Neural cell (in vitro differentiated cells): ENCODE results near the gene PTPRG. TPM values are rescaled to one million over a fixed set of nuclear protein-coding genes. Genes with fewer than 3 reads are reported as not detected.

ENCODE experiments used
- H2AFZ ChIP-seq: fragments of 200-600, 300-800 bp; sonication (generic), shearing (Covaris generic); 2 replicates; pipeline ENCODE4 v1.6.0; 2014; ENCODE audit warnings: low read depth, mild to moderate bottlenecking, antibody characterized with exemption, low read length, moderate library complexity
- H3F3A ChIP-seq: fragments of 200-600 bp; shearing (Covaris generic); 2 replicates; pipeline ENCODE4 v1.6.1; 2016; ENCODE audit warnings: mild to moderate bottlenecking, moderate library complexity, mixed read lengths, antibody characterized with exemption, low read length; ENCODE audit not compliant: insufficient read depth, poor library complexity, severe bottlenecking
- H3K27ac ChIP-seq: fragments of 200-600, 300-800 bp; sonication (generic), shearing (Covaris generic); 2 replicates; pipeline ENCODE4 v1.5.1; 2014; ENCODE audit warnings: mild to moderate bottlenecking, low read length, moderate library complexity
- H3K27me3 ChIP-seq: fragments of 300-800, 200-600 bp; sonication (generic), shearing (Covaris generic); 2 replicates; pipeline ENCODE4 v1.6.0; 2014; ENCODE audit warnings: mild to moderate bottlenecking, low read depth, low read length, moderate library complexity; ENCODE audit not compliant: insufficient read depth
- H3K36me3 ChIP-seq: fragments of 300-800, 200-600 bp; sonication (generic), shearing (Covaris generic); 2 replicates; pipeline ENCODE4 v1.5.1; 2014; ENCODE audit warnings: mild to moderate bottlenecking, antibody characterized with exemption, low read length, moderate library complexity; ENCODE audit not compliant: insufficient read depth
- H3K4me2 ChIP-seq: fragments of 300-800, 200-600 bp; sonication (generic), shearing (Covaris generic); 2 replicates; pipeline ENCODE4 v1.6.0; 2014; ENCODE audit warnings: mild to moderate bottlenecking, low read length
- H3K4me3 ChIP-seq: fragments of 300-800, 200-600 bp; sonication (generic), shearing (Covaris generic); 2 replicates; pipeline ENCODE4 v1.5.1; 2014; ENCODE audit warnings: mild to moderate bottlenecking, low read length, moderate library complexity
- H3K79me2 ChIP-seq: fragments of 200-600 bp; shearing (Covaris generic); replicated peaks from 2 replicates; pipeline ENCODE4 v1.6.0; 2014; ENCODE audit warnings: mild to moderate bottlenecking, low read length, moderate library complexity; ENCODE audit not compliant: insufficient read depth
- H3K9ac ChIP-seq: fragments of 300-800, 200-600 bp; sonication (generic), shearing (Covaris generic); 2 replicates; pipeline ENCODE4 v1.6.1; 2016; ENCODE audit warnings: mild to moderate bottlenecking, low read length, mixed read lengths
- H3K9me2 ChIP-seq: fragments of 200-600 bp; shearing (Covaris generic); 2 replicates; pipeline ENCODE4 v1.6.1; 2016; ENCODE audit warnings: mild to moderate bottlenecking, low read length, mixed read lengths; ENCODE audit not compliant: insufficient read depth
- H3K9me3 ChIP-seq: fragments of 200-600, 300-800 bp; sonication (generic), shearing (Covaris generic); 2 replicates; pipeline ENCODE4 v1.6.1; 2016; ENCODE audit warnings: mild to moderate bottlenecking, mixed run types, low read length, moderate library complexity, mixed read lengths
- H4K20me1 ChIP-seq: fragments of 200-600 bp; shearing (Covaris generic); 2 replicates; pipeline ENCODE4 v1.6.1; 2016; ENCODE audit warnings: mild to moderate bottlenecking, mixed run types; ENCODE audit not compliant: insufficient read depth
- CTCF ChIP-seq: fragments of 450-650 bp; IDR thresholded peaks from 2 replicates; pipeline ENCODE4 v1.5.1; 2014; ENCODE audit warnings: antibody characterized with exemption, mild to moderate bottlenecking, moderate library complexity; ENCODE audit not compliant: poor library complexity, severe bottlenecking
- EP300 ChIP-seq: fragments of 450-650 bp; conservative IDR thresholded peaks from 2 replicates; pipeline ENCODE4 v1.6.1; 2014; ENCODE audit warnings: antibody characterized with exemption, mild to moderate bottlenecking, moderate library complexity; ENCODE audit not compliant: poor library complexity, severe bottlenecking
- EZH2 ChIP-seq: fragments of 200-600, 300-800 bp; shearing (Covaris generic), sonication (generic); IDR thresholded peaks from 2 replicates; pipeline ENCODE4 v1.6.1; 2014; ENCODE audit warnings: antibody characterized with exemption, low read length, borderline replicate concordance, mild to moderate bottlenecking; ENCODE audit not compliant: insufficient read depth, poor library complexity, severe bottlenecking
- MXI1 ChIP-seq: fragments of 450-650 bp; conservative IDR thresholded peaks from 2 replicates; pipeline ENCODE4 v1.6.1; 2014; ENCODE audit warnings: antibody characterized with exemption, mild to moderate bottlenecking; ENCODE audit not compliant: poor library complexity, severe bottlenecking
- POLR2AphosphoS5 ChIP-seq: IDR thresholded peaks from 2 replicates; pipeline ENCODE4 v1.6.1; 2012
- RAD21 ChIP-seq: fragments of 450-650 bp; conservative IDR thresholded peaks from 2 replicates; pipeline ENCODE4 v1.6.1; 2014; ENCODE audit warnings: antibody characterized with exemption, mild to moderate bottlenecking, moderate library complexity
- REST ChIP-seq: IDR thresholded peaks from 2 replicates; pipeline ENCODE4 v1.6.1; 2012; ENCODE audit warnings: borderline replicate concordance
- SMC3 ChIP-seq: fragments of 450-650 bp; conservative IDR thresholded peaks from 2 replicates; pipeline ENCODE4 v1.6.1; 2014; ENCODE audit warnings: antibody characterized with exemption, mild to moderate bottlenecking, moderate library complexity; ENCODE audit not compliant: poor library complexity
- TAF1 ChIP-seq: IDR thresholded peaks from 2 replicates; pipeline ENCODE4 v1.6.1; 2012; ENCODE audit warnings: low read depth
- polyA plus RNA-seq: library from polyadenylated mRNA; depleted of rRNA; stranded (reverse); fragments of >200 nt; gene quantifications from 2 replicates; pipeline ENCODE4 v1.2.3, GENCODE V29; 2014

PTPRG gene
- polyA plus RNA-seq, 1 donor from 2014 or later: 33.1 TPM

GRCh38 chr3:62007036-62007435 lies 445.7 kb downstream of the PTPRG start:
- Histone ChIP-seq H3K27ac (no peak overlapping the region), H3K9ac (no peak overlapping the region), H3K79me2 (no peaks in the 10 kb centered on the region), H3K36me3 (no peaks in the 10 kb centered on the region), H3K27me3 (no peaks in the 10 kb centered on the region), H2AFZ (no peak overlapping the region), H4K20me1 (no peaks in the 10 kb centered on the region), H3F3A (no peaks in the 10 kb centered on the region), H3K9me2 (no peaks in the 10 kb centered on the region), H3K4me3 (no peak overlapping the region), H3K9me3 (no peaks in the 10 kb centered on the region), H3K4me2 (no peak overlapping the region)
- no peak for TF ChIP-seq MXI1
- no peak for TF ChIP-seq RAD21
- no peak for TF ChIP-seq EZH2
- no peak for TF ChIP-seq CTCF
- no peak for TF ChIP-seq EP300
- TF ChIP-seq REST: no peak
- TF ChIP-seq TAF1: no peak
- no peak for TF ChIP-seq SMC3
- TF ChIP-seq POLR2AphosphoS5: no peak

- Histone ChIP-seq H3K27ac (no peak overlapping the region), H2AFZ (no peak overlapping the region), H3K9me3 (no peaks in the 10 kb centered on the region), H3K27me3 (no peaks in the 10 kb centered on the region), H3K4me2 (no peak overlapping the region), H3K9me2 (no peaks in the 10 kb centered on the region), H3K36me3 (no peaks in the 10 kb centered on the region), H3K79me2 (no peaks in the 10 kb centered on the region), H3K4me3 (no peak overlapping the region), H3F3A (no peaks in the 10 kb centered on the region), H3K9ac (no peak overlapping the region), H4K20me1 (no peaks in the 10 kb centered on the region)
- TF ChIP-seq TAF1: no peak
Observed at GRCh38 chr3:62010989-62011388, 449.6 kb downstream of the PTPRG start.

GRCh38 chr3:62011666-62012065 lies 450.3 kb downstream of the PTPRG start:
- no peak overlapping the region for H2AFZ ChIP-seq
- no peak overlapping the region for H3K9ac ChIP-seq
- H3F3A ChIP-seq: no peaks in the 10 kb centered on the region
- H3K79me2 ChIP-seq: no peaks in the 10 kb centered on the region
- TF ChIP-seq TAF1 (no peak), POLR2AphosphoS5 (no peak), CTCF (no peak), RAD21 (no peak), SMC3 (no peak), REST (no peak), EP300 (no peak), EZH2 (no peak), MXI1 (no peak)
- no peak overlapping the region for H3K4me3 ChIP-seq
- H3K9me2 ChIP-seq: no peaks in the 10 kb centered on the region
- H3K36me3 ChIP-seq: no peaks in the 10 kb centered on the region
- H3K9me3 ChIP-seq: no peaks in the 10 kb centered on the region
- H3K4me2 ChIP-seq: no peak overlapping the region
- no peak overlapping the region for H3K27ac ChIP-seq
- H4K20me1 ChIP-seq: no peaks in the 10 kb centered on the region
- H3K27me3 ChIP-seq: no peaks in the 10 kb centered on the region
